HepG2 (cell line): ENCODE data around the gene SYT13. TPM values are rescaled to one million over a fixed set of nuclear protein-coding genes. Genes with fewer than 3 reads are reported as not detected.

ENCODE experiments used
- ATAC-seq: fragments of 200-7000 bp; cut with Tn5 transposase; 3 replicates; pipeline ENCODE4 v1.9.1; 2020; ENCODE audit warnings: mild to moderate bottlenecking, moderate library complexity
- BruUV-seq: library from RNA; stranded (reverse); fragments of 400-500 nt; replicated peaks from 2 replicates; lab custom pipeline; 2021; lab: Mats Ljungman, UMichigan
- CTCF ChIA-PET: fragments of 300-600 bp; formaldehyde crosslinking; extraction: SDS; loops from one replicate; lab custom pipeline; 2021; ENCODE audit warnings: low total read pairs, inconsistent platforms, low intra/inter-chr PET ratio; lab: Yijun Ruan, JAX
- POLR2A ChIA-PET: fragments of 350-600 bp; sonication (Branson Sonifier 250); formaldehyde crosslinking; loops from one replicate; lab custom pipeline; 2020; ENCODE audit warnings: antibody characterized with exemption, inconsistent platforms; lab: Yijun Ruan, JAX
- DNase-seq: peaks from one replicate; pipeline ENCODE4 v3.0.0-alpha.2; 2015; ENCODE audit warnings: low spot score
- FAIRE-seq: peaks from 3 replicates; lab custom pipeline; 2011; peaks lifted over from hg19 to GRCh38; lab: Jason Lieb, UNC
- H2AFZ ChIP-seq: one replicate; pipeline ENCODE4 v1.6.1; 2011; ENCODE audit warnings: low read length, inconsistent platforms
- H3K27ac ChIP-seq: fragments of 300-600 bp; 3 replicates; pipeline ENCODE4 v1.8.0; 2011; ENCODE audit warnings: mixed run types, mild to moderate bottlenecking, mixed read lengths, low read length, inconsistent platforms; ENCODE audit not compliant: insufficient read depth; ENCODE audit errors: extremely low read length
- H3K27me3 ChIP-seq, 2 experiments: fragments of 200-600 bp in 1 of 2; 2 replicates in 1 of 2; 3 replicates in 1 of 2; pipeline versions ENCODE4 v1.6.0 to v1.8.0; 2011; ENCODE audit warnings: low read length in 2 of 2, mild to moderate bottlenecking in 2 of 2, moderate library complexity in 2 of 2, inconsistent platforms in 1 of 2; ENCODE audit not compliant: insufficient read depth in 2 of 2, control insufficient read depth in 1 of 2
- H3K36me3 ChIP-seq, 2 experiments: fragments of 200-600 bp in 1 of 2; replicated peaks in 1 of 2; 2 replicates in 1 of 2; 3 replicates in 1 of 2; pipeline versions ENCODE4 v1.5.1 to v1.8.0; 2011; ENCODE audit warnings: low read length in 2 of 2, inconsistent platforms in 1 of 2; ENCODE audit not compliant: insufficient read depth in 2 of 2, control insufficient read depth in 1 of 2
- H3K4me1 ChIP-seq: 2 replicates; pipeline ENCODE4 v1.5.1; 2012; ENCODE audit warnings: low read length, inconsistent platforms; ENCODE audit not compliant: insufficient read depth
- H3K4me2 ChIP-seq: 2 replicates; pipeline ENCODE4 v1.6.0; 2011; ENCODE audit warnings: low read depth, low read length, inconsistent platforms
- H3K4me3 ChIP-seq, 3 experiments: fragments of 200-600 bp in 1 of 3; sonication (generic), shearing (Covaris generic) in 1 of 3; replicated peaks in 1 of 3; 2 replicates each; pipeline ENCODE4 v1.5.1; 2011 to 2016; ENCODE audit warnings: low read length in 3 of 3, inconsistent platforms in 2 of 3, low read depth in 2 of 3, mild to moderate bottlenecking in 2 of 3, control low read depth in 1 of 3, mixed read lengths in 1 of 3; ENCODE audit not compliant: insufficient read depth in 1 of 3
- H3K79me2 ChIP-seq: one replicate; pipeline ENCODE4 v1.6.1; 2011; ENCODE audit warnings: low read length, inconsistent platforms; ENCODE audit not compliant: insufficient read depth
- H3K9ac ChIP-seq: 2 replicates; pipeline ENCODE4 v1.6.0; 2011; ENCODE audit warnings: mild to moderate bottlenecking, low read depth, low read length, inconsistent platforms; ENCODE audit not compliant: insufficient read depth
- H3K9me3 ChIP-seq: 2 replicates; pipeline ENCODE4 v1.5.1; 2012; ENCODE audit warnings: mild to moderate bottlenecking, low read length
- H4K20me1 ChIP-seq: 2 replicates; pipeline ENCODE4 v1.6.0; 2011; ENCODE audit warnings: inconsistent platforms, mild to moderate bottlenecking, low read length, moderate library complexity; ENCODE audit not compliant: insufficient read depth
- CEBPB ChIP-seq: IDR thresholded peaks from 2 replicates; pipeline ENCODE4 v1.6.1; 2011; ENCODE audit warnings: low read depth, low read length, improper control_type of control experiment, borderline replicate concordance
- CENPX ChIP-seq: sonication (generic); formaldehyde crosslinking; IDR thresholded peaks from 2 replicates; pipeline ENCODE4 v1.9.0; 2021; ENCODE audit warnings: mild to moderate bottlenecking, missing genetic modification reagents, moderate library complexity
- POGZ ChIP-seq: sonication (generic); formaldehyde crosslinking; IDR thresholded peaks from 2 replicates; pipeline ENCODE4 v1.4.0; 2020; ENCODE audit warnings: mild to moderate bottlenecking, missing genetic modification reagents
- RFX3 ChIP-seq: IDR thresholded peaks from 2 replicates; pipeline ENCODE4 v1.6.1; 2016; ENCODE audit warnings: missing biosample characterization, missing genetic modification reagents
- ZNF20 ChIP-seq: sonication (generic); formaldehyde crosslinking; IDR thresholded peaks from 2 replicates; pipeline ENCODE4 v1.4.0; 2020; ENCODE audit warnings: mild to moderate bottlenecking, moderate library complexity, missing genetic modification reagents
- WGBS: methylation state at CpG from one replicate; pipeline ENCODE4 v1.1.6; 2017; ENCODE audit warnings: low lambda C conversion rate; 5-methylcytosine and 5-hydroxymethylcytosine counted together
- in situ Hi-C: cut with HindIII; loops from 2 replicates; pipeline ENCODE4 v1.10.0; 2017; ENCODE audit warnings: low pct_unique_long_range_greater_than_20kb; ENCODE audit not compliant: extremely low pct_ligation_motif_present
- intact Hi-C: fragments of 100-400 bp; cut with micrococcal nuclease; formaldehyde crosslinking; loops from one replicate; pipeline ENCODE4 v1.10.0; 2022; ENCODE audit not compliant: unreplicated experiment
- polyA plus RNA-seq, 8 experiments: library from polyadenylated mRNA; depleted of rRNA in 3 of 8; stranded (reverse) in 7 of 8; unstranded in 1 of 8; fragments of >200 nt; fragmentation: Illumina TruSeq in 4 of 8; extraction: Trizol in 4 of 8; gene quantifications; 2 replicates each; pipeline versions ENCODE4 v1.2.1 to v1.2.3, GENCODE V29; 2011 to 2016; ENCODE audit warnings: low read depth in 4 of 8, missing spikeins in 1 of 8, mixed read lengths in 1 of 8; ENCODE audit not compliant: insufficient read depth in 1 of 8
- total RNA-seq, 5 experiments: library from RNA; depleted of rRNA; stranded (reverse); fragments of >200 nt; fragmentation: Illumina TruSeq; extraction: Trizol; gene quantifications; 2 replicates each; pipeline ENCODE4 v1.2.3, GENCODE V29; 2016; ENCODE audit warnings: low read depth in 1 of 5
- TF ChIP-seq, protein P1 (sequence below): sonication (generic); formaldehyde crosslinking; IDR thresholded peaks from 2 replicates; pipeline ENCODE4 v1.8.0; 2022; ENCODE audit warnings: mild to moderate bottlenecking, missing genetic modification reagents; ENCODE audit not compliant: insufficient replicate concordance
- TF ChIP-seq, protein P2 (sequence below): sonication (generic); formaldehyde crosslinking; IDR thresholded peaks from 2 replicates; pipeline ENCODE4 v1.4.0; 2020; ENCODE audit warnings: missing genetic modification reagents, borderline replicate concordance

The SYT13 gene
- total and polyA plus RNA-seq, 2 of the 13 experiments (the other 11 are each of a cell fraction or from before 2014, with no cell fraction given) = 0.02 to 0.13 TPM

GRCh38 chr11:45275828-45276227 lies 10.3 kb downstream of the SYT13 start:
- H3K9ac ChIP-seq = no peak overlapping the region
- no peaks in the 10 kb centered on the region for H3K36me3 ChIP-seq
- no peaks in the 10 kb centered on the region for H3K4me1 ChIP-seq
- H3K9me3 ChIP-seq = 0 out of 2 replicates have a peak, but pooled peaks cover 7% of the 10 kb centered on the region
- DNase-seq (no peak), ATAC-seq (no peak), FAIRE-seq (no peak)
- BruUV-seq = no TSS peak
- H3K27ac ChIP-seq = no peak overlapping the region
- H3K4me3 ChIP-seq = no peak overlapping the region
- 2% methylated on average over 4 of the region's 4 CpGs for WGBS
- in situ Hi-C loops (no loop called here), intact Hi-C loops (no loop called here)
- H2AFZ ChIP-seq = no peak overlapping the region
- no peaks in the 10 kb centered on the region for H4K20me1 ChIP-seq
- no peak overlapping the region for H3K4me2 ChIP-seq
- POLR2A ChIA-PET = no interaction called here
- no peaks in the 10 kb centered on the region for H3K79me2 ChIP-seq
- 0 out of 5 replicates have a peak, but pooled peaks cover 0 to 3% of the 10 kb centered on the region in 2 experiments for H3K27me3 ChIP-seq
- CTCF ChIA-PET = no interaction called here
- TF ChIP-seq ZNF20 (CRISPR knock-in tag) (no peak), POGZ (CRISPR knock-in tag) (no peak), CEBPB (no peak), RFX3 (CRISPR knock-in tag) (no peak), CENPX (CRISPR knock-in tag) (no peak)
- TF ChIP-seq, protein P1, sequence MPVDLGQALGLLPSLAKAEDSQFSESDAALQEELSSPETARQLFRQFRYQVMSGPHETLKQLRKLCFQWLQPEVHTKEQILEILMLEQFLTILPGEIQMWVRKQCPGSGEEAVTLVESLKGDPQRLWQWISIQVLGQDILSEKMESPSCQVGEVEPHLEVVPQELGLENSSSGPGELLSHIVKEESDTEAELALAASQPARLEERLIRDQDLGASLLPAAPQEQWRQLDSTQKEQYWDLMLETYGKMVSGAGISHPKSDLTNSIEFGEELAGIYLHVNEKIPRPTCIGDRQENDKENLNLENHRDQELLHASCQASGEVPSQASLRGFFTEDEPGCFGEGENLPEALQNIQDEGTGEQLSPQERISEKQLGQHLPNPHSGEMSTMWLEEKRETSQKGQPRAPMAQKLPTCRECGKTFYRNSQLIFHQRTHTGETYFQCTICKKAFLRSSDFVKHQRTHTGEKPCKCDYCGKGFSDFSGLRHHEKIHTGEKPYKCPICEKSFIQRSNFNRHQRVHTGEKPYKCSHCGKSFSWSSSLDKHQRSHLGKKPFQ (CRISPR knock-in tag) = no peak
- TF ChIP-seq, protein P2, sequence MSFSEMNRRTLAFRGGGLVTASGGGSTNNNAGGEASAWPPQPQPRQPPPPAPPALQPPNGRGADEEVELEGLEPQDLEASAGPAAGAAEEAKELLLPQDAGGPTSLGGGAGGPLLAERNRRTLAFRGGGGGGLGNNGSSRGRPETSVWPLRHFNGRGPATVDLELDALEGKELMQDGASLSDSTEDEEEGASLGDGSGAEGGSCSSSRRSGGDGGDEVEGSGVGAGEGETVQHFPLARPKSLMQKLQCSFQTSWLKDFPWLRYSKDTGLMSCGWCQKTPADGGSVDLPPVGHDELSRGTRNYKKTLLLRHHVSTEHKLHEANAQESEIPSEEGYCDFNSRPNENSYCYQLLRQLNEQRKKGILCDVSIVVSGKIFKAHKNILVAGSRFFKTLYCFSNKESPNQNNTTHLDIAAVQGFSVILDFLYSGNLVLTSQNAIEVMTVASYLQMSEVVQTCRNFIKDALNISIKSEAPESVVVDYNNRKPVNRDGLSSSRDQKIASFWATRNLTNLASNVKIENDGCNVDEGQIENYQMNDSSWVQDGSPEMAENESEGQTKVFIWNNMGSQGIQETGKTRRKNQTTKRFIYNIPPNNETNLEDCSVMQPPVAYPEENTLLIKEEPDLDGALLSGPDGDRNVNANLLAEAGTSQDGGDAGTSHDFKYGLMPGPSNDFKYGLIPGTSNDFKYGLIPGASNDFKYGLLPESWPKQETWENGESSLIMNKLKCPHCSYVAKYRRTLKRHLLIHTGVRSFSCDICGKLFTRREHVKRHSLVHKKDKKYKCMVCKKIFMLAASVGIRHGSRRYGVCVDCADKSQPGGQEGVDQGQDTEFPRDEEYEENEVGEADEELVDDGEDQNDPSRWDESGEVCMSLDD (CRISPR knock-in tag) = no peak
